Natural killer cell (primary cell): ENCODE data around the gene SLC25A33. TPM values are rescaled to one million over a fixed set of nuclear protein-coding genes. Genes with fewer than 3 reads are reported as not detected.

Experiments used
- ATAC-seq, 3 donors: fragments of 150-1000 bp in 2 of 3; fragments of 200-7000 bp in 1 of 3; cut with Tn5 transposase; 1 replicate in 1 of 3; 2 replicates in 2 of 3; pipeline ENCODE4 v1.10.0; 2021; ENCODE audit warnings: mild to moderate bottlenecking in 2 of 3, moderate library complexity in 2 of 3
- DNase-seq, 2 donors: peaks; one replicate each; pipeline versions ENCODE4 v3.0.0 to v3.0.0-alpha.2; 2013 to 2021; ENCODE audit warnings: mixed read lengths in 1 of 2
- H3K27ac ChIP-seq: one replicate; pipeline ENCODE4 v1.5.1; 2013; ENCODE audit warnings: mild to moderate bottlenecking, low read length
- H3K27me3 ChIP-seq: one replicate; pipeline ENCODE4 v1.6.1; 2013; ENCODE audit warnings: low read length; ENCODE audit not compliant: control insufficient read depth, insufficient read depth
- H3K36me3 ChIP-seq: one replicate; pipeline ENCODE4 v1.6.1; 2013; ENCODE audit warnings: low read length; ENCODE audit not compliant: control insufficient read depth, insufficient read depth
- H3K4me1 ChIP-seq: one replicate; pipeline ENCODE4 v1.6.1; 2013; ENCODE audit warnings: low read length; ENCODE audit not compliant: control insufficient read depth, insufficient read depth
- H3K4me3 ChIP-seq: one replicate; pipeline ENCODE4 v1.5.1; 2013; ENCODE audit warnings: low read length
- H3K9me3 ChIP-seq: one replicate; pipeline ENCODE4 v1.6.1; 2013; ENCODE audit warnings: low read length; ENCODE audit not compliant: control insufficient read depth, insufficient read depth
- H3K27ac Mint-ChIP-seq, 2 donors: one replicate each; pipeline ENCODE4 v1.8.0; 2022; ENCODE audit warnings: mild to moderate bottlenecking in 2 of 2, mixed read lengths in 2 of 2, moderate library complexity in 1 of 2
- H3K27me3 Mint-ChIP-seq, 2 donors: one replicate each; pipeline ENCODE4 v1.8.0; 2022; ENCODE audit warnings: low read depth in 2 of 2, mixed read lengths in 2 of 2
- H3K36me3 Mint-ChIP-seq: one replicate; pipeline ENCODE4 v1.8.0; 2022; ENCODE audit warnings: mixed read lengths
- H3K4me1 Mint-ChIP-seq, 2 donors: one replicate each; pipeline ENCODE4 v1.8.0; 2022; ENCODE audit warnings: mixed read lengths in 2 of 2
- H3K4me3 Mint-ChIP-seq: one replicate; pipeline ENCODE4 v1.8.0; 2022; ENCODE audit warnings: mild to moderate bottlenecking, moderate library complexity, mixed read lengths
- H3K9me3 Mint-ChIP-seq, 2 donors: one replicate each; pipeline ENCODE4 v1.8.0; 2022; ENCODE audit warnings: mixed read lengths in 2 of 2
- CTCF ChIP-seq: fragments of 200-600 bp; IDR thresholded peaks from one replicate; pipeline ENCODE4 v1.8.0; 2022; ENCODE audit warnings: antibody characterized with exemption
- WGBS: methylation state at CpG from one replicate; pipeline ENCODE4 v1.1.7; 2013; ENCODE audit warnings: missing lambda C conversion rate; ENCODE audit not compliant: insufficient coverage; 5-methylcytosine and 5-hydroxymethylcytosine counted together
- intact Hi-C: fragments of 100-400 bp; cut with micrococcal nuclease; formaldehyde crosslinking; loops from one replicate; pipeline ENCODE4 v1.14.2; 2022
- total RNA-seq, 4 donors: library from RNA; stranded (reverse); fragments of 120-200 nt in 1 of 4; gene quantifications; one replicate each; pipeline versions ENCODE4 v1.2.3 to v1.2.4, GENCODE V29; 2013 to 2022

The SLC25A33 gene
- total RNA-seq, 3 donors from 2014 or later (not counting 1 experiment from before 2014, with no cell fraction given) = 7.0 to 9.0 (median 7.6) TPM

GRCh38 chr1:9576903-9577302, 37.6 kb downstream of the SLC25A33 start:
- no peaks in the 10 kb centered on the region for H3K9me3 ChIP-seq
- H3K27ac ChIP-seq = no peak overlapping the region
- Mint-ChIP-seq H3K36me3 (no peaks in the 10 kb centered on the region), H3K4me3 (no peak overlapping the region), H3K4me1 (no peaks in the 10 kb centered on the region), H3K9me3 (no peaks in the 10 kb centered on the region), H3K27ac (no peak overlapping the region), H3K27me3 (no peaks in the 10 kb centered on the region)
- DNase-seq (no peak), ATAC-seq (no peak)
- H3K4me1 ChIP-seq = no peaks in the 10 kb centered on the region
- 97% methylated on average over 6 of the region's 6 CpGs for WGBS
- H3K36me3 ChIP-seq = peaks cover 4% of the 10 kb centered on the region
- H3K27me3 ChIP-seq = no peaks in the 10 kb centered on the region
- no peak for TF ChIP-seq CTCF
- H3K4me3 ChIP-seq = no peak overlapping the region
- intact Hi-C loops = no loop called here

- TF ChIP-seq CTCF = no peak
- H3K4me1 ChIP-seq = no peaks in the 10 kb centered on the region
- ATAC-seq = no peak
- no peak overlapping the region for H3K27ac Mint-ChIP-seq
- H3K4me3 ChIP-seq = no peak overlapping the region
- H3K4me3 Mint-ChIP-seq = no peak overlapping the region
- no peak overlapping the region for H3K27ac ChIP-seq
- H3K9me3 ChIP-seq = no peaks in the 10 kb centered on the region
- H3K36me3 Mint-ChIP-seq = no peaks in the 10 kb centered on the region
- H3K27me3 ChIP-seq = no peaks in the 10 kb centered on the region
- intact Hi-C loops = no loop called here
- H3K36me3 ChIP-seq = peaks cover 4% of the 10 kb centered on the region
- no peaks in the 10 kb centered on the region for H3K9me3 Mint-ChIP-seq
- WGBS = over 99% methylated on average over 5 of the region's 5 CpGs
- H3K4me1 Mint-ChIP-seq = no peaks in the 10 kb centered on the region
- H3K27me3 Mint-ChIP-seq = no peaks in the 10 kb centered on the region
- no peak for DNase-seq
Observed at GRCh38 chr1:9577423-9577822, 38.2 kb downstream of the SLC25A33 start.

GRCh38 chr1:9580942-9581341, 41.7 kb downstream of the SLC25A33 start:
- DNase-seq (no peak), ATAC-seq (no peak)
- H3K4me3 Mint-ChIP-seq = no peak overlapping the region
- no peak overlapping the region for H3K4me3 ChIP-seq
- no peak overlapping the region for H3K27ac Mint-ChIP-seq
- no peaks in the 10 kb centered on the region for H3K4me1 ChIP-seq
- TF ChIP-seq CTCF = no peak
- no peaks in the 10 kb centered on the region for H3K36me3 Mint-ChIP-seq
- no peaks in the 10 kb centered on the region for H3K9me3 Mint-ChIP-seq
- H3K4me1 Mint-ChIP-seq = no peaks in the 10 kb centered on the region
- no peaks in the 10 kb centered on the region for H3K9me3 ChIP-seq
- H3K27me3 ChIP-seq = no peaks in the 10 kb centered on the region
- intact Hi-C loops = no loop called here
- peaks cover 4% of the 10 kb centered on the region for H3K36me3 ChIP-seq
- H3K27me3 Mint-ChIP-seq = no peaks in the 10 kb centered on the region
- WGBS = 100% methylated on average over 1 of the region's 2 CpGs
- H3K27ac ChIP-seq = no peak overlapping the region

- Histone ChIP-seq H3K4me1 (peaks cover 21% of the 10 kb centered on the region), H3K36me3 (no peaks in the 10 kb centered on the region), H3K27ac (no peak overlapping the region), H3K9me3 (no peaks in the 10 kb centered on the region), H3K4me3 (no peak overlapping the region), H3K27me3 (no peaks in the 10 kb centered on the region)
- intact Hi-C loops = loop anchor here (5.0 kb wide), 1 partner anchor 236 kb away; the partner anchor contains the start of gene CLSTN1
- H3K9me3 Mint-ChIP-seq = no peaks in the 10 kb centered on the region
- DNase-seq = no peak
- no peak for ATAC-seq
- 89% methylated on average over 3 of the region's 3 CpGs for WGBS
- no peak for TF ChIP-seq CTCF
- peaks cover 8 to 16% of the 10 kb centered on the region in 2 donors for H3K4me1 Mint-ChIP-seq
- no peak overlapping the region for H3K4me3 Mint-ChIP-seq
- H3K36me3 Mint-ChIP-seq = no peaks in the 10 kb centered on the region
- no peaks in the 10 kb centered on the region for H3K27me3 Mint-ChIP-seq
- H3K27ac Mint-ChIP-seq = no peak overlapping the region
Observed at GRCh38 chr1:9586147-9586766, 47.0 kb downstream of the SLC25A33 start.
